ENCODE data around the gene NDUFA12.
"Not testable (repeated sequence)": the region's sequence is repeated elsewhere in the genome, so short reads cannot be mapped to it uniquely, and the experiment has no call there.

The NDUFA12 gene

GRCh38 chr12:95003213-95003920 is at the start of gene NDUFA12:
TSS of gene NDUFA12 (minus strand) at chr12:95003697. CDS start at chr12:95003680, 17 bp downstream.
- DNase-seq = peak; percentile 93

- no peak for DNase-seq
These were observed 47.7 kb upstream of the NDUFA12 start for GRCh38 chr12:95051241-95051640.

GRCh38 chr12:95037906-95038305 is 34.4 kb upstream of the NDUFA12 start:
- DNase-seq = no peak

DNA sequence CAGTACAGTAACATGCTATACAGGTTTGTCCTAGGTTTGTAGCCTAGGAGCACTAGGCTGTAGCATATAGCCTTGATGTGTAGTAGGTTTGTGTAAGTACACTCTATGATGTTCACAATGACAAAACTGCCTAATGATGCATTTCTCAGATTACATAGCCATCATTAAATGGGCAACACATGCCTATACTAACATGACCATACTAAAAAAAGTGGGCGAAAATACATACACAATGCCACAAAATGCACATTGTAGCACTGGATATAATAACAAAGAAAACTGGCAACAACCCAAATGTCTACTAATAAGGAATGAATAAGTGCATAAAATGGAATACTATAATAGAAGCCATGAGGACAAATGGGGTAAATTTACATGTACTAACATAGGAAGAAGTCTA is 31.3 kb upstream of the NDUFA12 start:
- no peak for DNase-seq

- DNase-seq = no peak
These were observed 19.0 kb upstream of the NDUFA12 start for GRCh38 chr12:95022477-95022876.

DNA sequence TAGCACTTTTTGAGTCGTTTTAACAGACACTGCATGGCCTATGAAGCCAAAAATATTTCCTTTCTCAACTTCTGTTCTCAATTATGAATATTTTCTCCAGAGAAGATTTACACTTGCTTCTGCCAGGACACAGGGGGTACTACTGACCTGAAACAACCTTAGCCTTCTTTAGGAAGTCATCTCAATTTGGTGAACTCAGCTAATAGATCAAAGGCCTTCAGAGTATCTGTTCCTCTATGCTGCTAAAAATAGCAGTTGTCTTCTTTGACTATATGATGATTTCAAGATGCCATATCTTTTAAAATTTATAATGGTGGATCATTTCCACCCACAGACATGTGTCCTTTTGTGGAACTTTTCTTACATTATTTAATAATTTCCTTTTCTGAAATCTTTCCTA is 14.0 kb upstream of the NDUFA12 start:
- DNase-seq = no peak

GRCh38 chr12:95016120-95016519 is 12.6 kb upstream of the NDUFA12 start:
- no peak for DNase-seq

GRCh38 chr12:95014554-95014953 is 11.1 kb upstream of the NDUFA12 start:
- no peak for DNase-seq

- no peak for DNase-seq
These were observed 2.7 kb upstream of the NDUFA12 start for GRCh38 chr12:95006206-95006605.

GRCh38 chr12:95004610-95005009 is 1.1 kb upstream of the NDUFA12 start:
- no peak for DNase-seq

DNA sequence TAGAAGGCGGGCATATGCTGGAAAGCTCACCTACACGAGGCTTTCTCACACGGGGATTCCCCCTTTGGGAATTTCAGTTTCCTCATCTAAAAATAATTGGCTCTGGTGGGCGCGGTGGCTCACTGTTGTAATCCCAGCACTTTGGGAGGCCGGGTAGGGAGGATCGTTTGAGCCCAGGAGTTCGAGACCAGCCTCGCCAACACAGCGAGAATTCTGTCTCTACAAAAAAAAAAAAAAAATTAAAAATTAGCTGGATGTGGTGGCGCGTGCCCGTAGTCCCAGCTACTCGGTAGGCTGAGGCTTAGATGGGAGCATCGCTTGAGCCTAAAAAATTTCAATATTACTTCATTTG is 400 bp upstream of the NDUFA12 start:
- DNase-seq = no peak

- no peak for DNase-seq
These were observed 743 bp downstream of the NDUFA12 start for GRCh38 chr12:95002754-95003153.

GRCh38 chr12:94998326-94998725 is 5.2 kb downstream of the NDUFA12 start:
- DNase-seq = no peak

DNA sequence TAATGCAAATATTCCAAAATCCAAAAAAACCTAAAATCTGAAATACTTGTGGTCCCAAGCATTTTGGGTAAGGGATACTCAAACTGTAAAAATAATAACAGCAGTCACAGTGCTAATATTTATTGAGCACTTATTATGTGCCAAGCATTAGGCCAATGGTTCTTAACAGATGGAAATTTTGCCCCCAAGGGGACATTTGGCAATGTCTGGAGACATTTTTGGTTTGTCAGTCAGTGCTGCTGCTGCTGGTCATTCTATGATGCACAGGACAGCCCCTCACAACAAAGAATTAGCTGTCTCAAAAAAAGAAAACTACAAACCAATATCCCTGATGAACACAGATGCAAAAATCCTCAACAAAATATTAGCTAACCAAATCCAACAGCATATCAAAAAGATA is 5.8 kb downstream of the NDUFA12 start:
- DNase-seq = no peak

DNA sequence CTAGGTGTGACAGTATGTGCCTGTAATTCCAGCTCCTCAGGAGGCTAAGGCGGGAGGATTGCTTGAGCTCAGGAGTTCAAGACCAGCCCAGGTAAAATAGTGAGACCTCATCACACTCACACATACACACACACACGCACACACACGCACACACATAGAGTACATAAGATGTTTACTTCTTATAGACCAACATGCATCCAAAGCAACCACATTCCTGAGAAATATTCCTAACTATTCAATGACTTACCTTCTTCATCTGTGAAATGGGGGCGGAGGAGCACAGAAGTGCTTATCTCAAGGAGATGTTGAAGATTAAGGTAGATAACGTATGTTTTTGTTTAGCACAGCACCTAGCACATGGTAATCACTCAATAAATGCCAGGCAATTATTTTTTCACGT is 6.4 kb downstream of the NDUFA12 start:
- DNase-seq = no peak

DNA sequence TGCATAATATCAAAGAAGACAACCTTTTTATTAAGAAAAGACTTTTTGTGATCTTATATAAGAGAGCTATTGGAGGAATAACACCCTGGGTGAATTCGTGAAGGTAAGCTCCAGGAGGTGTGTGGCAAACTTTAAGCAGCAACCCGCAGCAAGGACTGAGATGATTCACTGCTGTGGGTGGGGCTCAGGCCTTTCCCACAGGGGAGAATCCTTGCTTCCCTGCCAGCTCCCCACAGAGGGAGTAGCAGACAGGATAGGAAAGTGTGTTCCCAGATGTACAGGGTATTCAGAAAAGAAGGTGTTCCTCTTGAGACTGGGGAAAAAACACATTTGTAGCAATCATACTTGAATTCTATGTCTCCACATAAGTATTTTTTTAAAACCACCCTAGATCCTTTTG is 9.2 kb downstream of the NDUFA12 start:
- DNase-seq = no peak

- DNase-seq = not testable (repeated sequence)
These were observed 9.6 kb downstream of the NDUFA12 start for GRCh38 chr12:94993855-94994254.

DNA sequence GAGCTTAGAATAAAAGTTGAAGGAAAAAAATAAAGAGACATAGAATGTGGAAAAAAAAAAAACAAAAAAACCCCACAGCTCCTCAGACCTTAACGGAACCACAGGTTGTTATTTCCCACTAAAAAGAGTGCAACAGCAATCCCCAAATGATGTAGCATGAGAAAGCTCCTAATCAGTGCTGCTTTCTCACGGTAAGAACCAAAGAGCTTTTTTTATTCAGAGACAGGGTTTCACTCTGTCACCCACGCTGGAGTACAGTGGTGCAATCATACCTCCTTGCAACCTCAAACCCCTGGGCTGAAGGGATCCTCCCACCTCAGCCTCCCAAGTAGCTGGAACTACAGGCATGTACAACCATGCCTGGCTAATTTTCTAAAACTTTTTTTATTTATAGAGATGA is 13.3 kb downstream of the NDUFA12 start:
- DNase-seq = no peak

DNA sequence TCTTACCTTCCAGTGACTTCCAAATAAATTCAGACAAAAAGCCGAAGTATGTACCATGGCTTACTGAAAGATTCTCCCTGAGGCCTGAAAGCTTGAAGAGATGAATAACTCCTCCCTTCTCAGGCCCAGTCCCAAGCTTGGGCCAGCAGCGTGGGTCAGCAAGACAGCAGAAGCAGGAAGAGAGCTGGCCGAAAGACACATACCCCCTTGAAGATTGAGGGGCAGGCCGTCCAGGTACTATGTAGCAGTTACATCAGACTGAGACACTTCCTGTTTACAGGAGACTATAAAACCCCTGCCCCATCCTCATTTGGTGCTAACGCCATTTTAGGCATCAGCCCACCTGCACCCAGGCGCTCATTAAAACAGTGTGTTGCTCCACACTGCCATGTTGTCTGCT is 15.0 kb downstream of the NDUFA12 start:
- no peak for DNase-seq

DNA sequence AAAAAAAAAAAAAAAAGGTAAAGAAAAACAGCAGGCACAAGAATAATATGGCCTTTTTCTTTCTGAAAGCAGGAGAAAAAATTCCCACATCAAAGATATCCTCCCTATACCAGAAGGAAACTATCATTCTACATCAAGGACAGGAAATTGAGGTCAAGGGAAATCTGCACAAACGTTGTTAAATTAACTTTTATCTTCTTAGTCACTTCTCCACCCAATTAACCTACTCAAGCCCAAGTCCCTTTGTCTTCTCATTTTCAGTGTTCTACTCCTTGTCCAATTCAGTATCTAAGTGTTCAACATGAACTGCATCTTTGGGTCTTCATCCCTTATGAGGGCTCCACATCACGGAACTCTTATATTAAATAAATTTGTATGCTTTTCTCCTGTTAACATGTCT is 15.7 kb downstream of the NDUFA12 start:
- no peak for DNase-seq

- DNase-seq = peak; percentile 29
These were observed 16.3 kb downstream of the NDUFA12 start for GRCh38 chr12:94987076-94987669.

DNA sequence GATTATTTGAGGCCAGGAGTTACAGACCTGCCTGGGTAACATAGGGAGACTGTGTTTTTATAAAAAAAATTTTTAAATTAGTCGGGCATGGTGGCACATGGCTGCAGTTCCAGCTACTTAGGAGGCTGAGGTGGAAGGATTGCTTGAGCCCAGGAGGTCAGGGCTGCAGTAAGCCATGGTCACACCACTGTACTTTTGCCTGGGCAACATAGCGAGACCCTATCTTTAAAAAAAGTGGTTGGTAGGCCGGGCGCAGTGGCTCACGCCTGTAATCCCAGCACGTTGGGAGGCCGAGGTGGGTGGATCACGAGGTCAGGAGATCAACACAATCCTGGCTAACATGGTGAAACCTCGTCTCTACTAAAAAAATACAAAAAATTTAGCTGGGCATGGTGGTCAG is 18.4 kb downstream of the NDUFA12 start:
- not testable (repeated sequence) for DNase-seq

- no peak for DNase-seq
These were observed 20.2 kb downstream of the NDUFA12 start for GRCh38 chr12:94983321-94983720.

- no peak for DNase-seq
These were observed 21.0 kb downstream of the NDUFA12 start for GRCh38 chr12:94982456-94982855.

DNA sequence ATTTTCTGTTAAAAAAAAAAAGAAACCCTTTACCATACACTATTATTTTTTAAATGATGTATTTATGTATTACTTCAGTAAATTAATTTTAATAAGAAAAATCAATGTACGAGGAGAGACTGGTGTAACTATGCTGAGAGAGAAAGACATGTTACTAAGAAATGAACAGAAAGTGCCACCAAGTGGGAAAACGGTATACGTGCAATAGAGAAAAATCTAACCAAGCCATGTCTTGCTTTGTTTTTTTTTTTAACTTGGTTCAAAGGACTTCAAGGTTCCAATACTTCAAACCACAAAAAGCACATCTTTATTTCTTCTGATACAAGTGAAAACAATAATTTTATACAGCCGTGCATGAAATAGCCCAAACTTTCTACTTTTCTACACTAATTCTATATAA is 22.9 kb downstream of the NDUFA12 start:
- DNase-seq = no peak

Measured in activated T-cell treated with anti-CD3 and anti-CD28 coated beads, Interleukin-2, amount 50 U/mL, for 1 hour (primary cell).